ENCODE measurements around the gene MAK. TPM values are rescaled to one million over a fixed set of nuclear protein-coding genes. Genes with fewer than 3 reads are reported as not detected.
"Not testable (repeated sequence)": the region's sequence is repeated elsewhere in the genome, so short reads cannot be mapped to it uniquely, and the experiment has no call there.

The MAK gene
- total and polyA plus RNA-seq, 2 donors = 0.05 to 0.06 TPM

GRCh38 chr6:10793035-10793434 lies 45.3 kb downstream of the MAK start:
- H3K4me3 ChIP-seq (ENCODE audit: low read depth, low read length) = no peak overlapping the region
- DNase-seq (ENCODE audit: extremely low spot score) = no peak
- H3K4me1 ChIP-seq (ENCODE audit: insufficient read depth) = no peaks in the 10 kb centered on the region
- no peak overlapping the region for H3K27ac ChIP-seq (ENCODE audit: low read depth)
- 91% methylated on average over 3 of the region's 3 CpGs for WGBS
- H3K36me3 ChIP-seq (ENCODE audit: insufficient read depth) = no peaks in the 10 kb centered on the region

GRCh38 chr6:10792101-10792500 lies 46.2 kb downstream of the MAK start:
- 86% methylated on average over 5 of the region's 5 CpGs for WGBS
- no peak overlapping the region for H3K4me3 ChIP-seq (ENCODE audit: low read depth, low read length)
- DNase-seq (ENCODE audit: extremely low spot score) = no peak
- H3K4me1 ChIP-seq (ENCODE audit: insufficient read depth) = no peaks in the 10 kb centered on the region
- H3K27ac ChIP-seq (ENCODE audit: low read depth) = no peak overlapping the region
- H3K36me3 ChIP-seq (ENCODE audit: insufficient read depth) = no peaks in the 10 kb centered on the region

- Histone ChIP-seq H3K4me1 (ENCODE audit: insufficient read depth) (no peaks in the 10 kb centered on the region), H3K36me3 (ENCODE audit: insufficient read depth) (no peaks in the 10 kb centered on the region), H3K27ac (ENCODE audit: low read depth) (no peak overlapping the region), H3K4me3 (ENCODE audit: low read depth, low read length) (no peak overlapping the region)
- WGBS = 97% methylated on average over 5 of the region's 5 CpGs
- DNase-seq (ENCODE audit: extremely low spot score) = no peak
These were observed 46.7 kb downstream of the MAK start for GRCh38 chr6:10791673-10792072.

- DNase-seq (ENCODE audit: extremely low spot score) = no peak
- WGBS = 93% methylated on average over 8 of the region's 8 CpGs
- Histone ChIP-seq H3K4me1 (ENCODE audit: insufficient read depth) (no peaks in the 10 kb centered on the region), H3K27ac (ENCODE audit: low read depth) (no peak overlapping the region), H3K4me3 (ENCODE audit: low read depth, low read length) (no peak overlapping the region), H3K36me3 (ENCODE audit: insufficient read depth) (no peaks in the 10 kb centered on the region)
These were observed 59.3 kb downstream of the MAK start for GRCh38 chr6:10779076-10779475.

- no peak overlapping the region for H3K27ac ChIP-seq (ENCODE audit: low read depth)
- H3K36me3 ChIP-seq (ENCODE audit: insufficient read depth) = no peaks in the 10 kb centered on the region
- 99% methylated on average over 3 of the region's 3 CpGs for WGBS
- H3K4me1 ChIP-seq (ENCODE audit: insufficient read depth) = no peaks in the 10 kb centered on the region
- no peak overlapping the region for H3K4me3 ChIP-seq (ENCODE audit: low read depth, low read length)
- DNase-seq (ENCODE audit: extremely low spot score) = no peak
These were observed 60.1 kb downstream of the MAK start for GRCh38 chr6:10778230-10778629.

GRCh38 chr6:10771371-10771894 lies 66.9 kb downstream of the MAK start:
- no peak overlapping the region for H3K27ac ChIP-seq (ENCODE audit: low read depth)
- no peak overlapping the region for H3K4me3 ChIP-seq (ENCODE audit: low read depth, low read length)
- no peaks in the 10 kb centered on the region for H3K36me3 ChIP-seq (ENCODE audit: insufficient read depth)
- no peaks in the 10 kb centered on the region for H3K4me1 ChIP-seq (ENCODE audit: insufficient read depth)
- DNase-seq (ENCODE audit: extremely low spot score) = no peak
- 68% methylated on average over 12 of the region's 12 CpGs for WGBS

GRCh38 chr6:10769419-10769818 lies 68.9 kb downstream of the MAK start:
- Histone ChIP-seq H3K4me1 (ENCODE audit: insufficient read depth) (no peaks in the 10 kb centered on the region), H3K4me3 (ENCODE audit: low read depth, low read length) (no peak overlapping the region), H3K36me3 (ENCODE audit: insufficient read depth) (no peaks in the 10 kb centered on the region), H3K27ac (ENCODE audit: low read depth) (no peak overlapping the region)
- DNase-seq (ENCODE audit: extremely low spot score) = no peak
- WGBS = 91% methylated on average over 3 of the region's 3 CpGs

GRCh38 chr6:10763006-10763405 lies 75.3 kb downstream of the MAK start:
- no peak overlapping the region for H3K4me3 ChIP-seq (ENCODE audit: low read depth, low read length)
- no peaks in the 10 kb centered on the region for H3K36me3 ChIP-seq (ENCODE audit: insufficient read depth)
- no peaks in the 10 kb centered on the region for H3K4me1 ChIP-seq (ENCODE audit: insufficient read depth)
- DNase-seq (ENCODE audit: extremely low spot score) = no peak
- 80% methylated on average over 2 of the region's 2 CpGs for WGBS
- no peak overlapping the region for H3K27ac ChIP-seq (ENCODE audit: low read depth)

GRCh38 chr6:10759884-10760329 lies 78.4 kb downstream of the MAK start:
- H3K4me3 ChIP-seq (ENCODE audit: low read depth, low read length) = no peak overlapping the region
- WGBS = 71% methylated on average over 6 of the region's 6 CpGs
- H3K36me3 ChIP-seq (ENCODE audit: insufficient read depth) = peaks cover 2% of the 10 kb centered on the region
- DNase-seq (ENCODE audit: extremely low spot score) = no peak
- H3K27ac ChIP-seq (ENCODE audit: low read depth) = no peak overlapping the region
- no peaks in the 10 kb centered on the region for H3K4me1 ChIP-seq (ENCODE audit: insufficient read depth)

GRCh38 chr6:10759312-10759839 lies 79.0 kb downstream of the MAK start:
- DNase-seq (ENCODE audit: extremely low spot score) = no peak
- Histone ChIP-seq H3K4me3 (ENCODE audit: low read depth, low read length) (no peak overlapping the region), H3K36me3 (ENCODE audit: insufficient read depth) (peaks cover 2% of the 10 kb centered on the region), H3K4me1 (ENCODE audit: insufficient read depth) (no peaks in the 10 kb centered on the region), H3K27ac (ENCODE audit: low read depth) (no peak overlapping the region)
- WGBS = 50% methylated on average over 3 of the region's 3 CpGs

GRCh38 chr6:10756085-10756484 lies 82.3 kb downstream of the MAK start:
- H3K27ac ChIP-seq (ENCODE audit: low read depth) = no peak overlapping the region
- DNase-seq (ENCODE audit: extremely low spot score) = no peak
- H3K36me3 ChIP-seq (ENCODE audit: insufficient read depth) = peaks cover 2% of the 10 kb centered on the region
- no peaks in the 10 kb centered on the region for H3K4me1 ChIP-seq (ENCODE audit: insufficient read depth)
- WGBS = 77% methylated on average over 1 of the region's 1 CpG
- no peak overlapping the region for H3K4me3 ChIP-seq (ENCODE audit: low read depth, low read length)

GRCh38 chr6:10751757-10752156 lies 86.6 kb downstream of the MAK start:
- not testable (repeated sequence) for H3K27ac ChIP-seq (ENCODE audit: low read depth); H3K36me3 ChIP-seq (ENCODE audit: insufficient read depth); H3K4me3 ChIP-seq (ENCODE audit: low read depth, low read length); DNase-seq (ENCODE audit: extremely low spot score); H3K4me1 ChIP-seq (ENCODE audit: insufficient read depth)
- 82% methylated on average over 5 of the region's 5 CpGs for WGBS

- not testable (repeated sequence) for H3K27ac ChIP-seq (ENCODE audit: low read depth); H3K36me3 ChIP-seq (ENCODE audit: insufficient read depth); H3K4me1 ChIP-seq (ENCODE audit: insufficient read depth); H3K4me3 ChIP-seq (ENCODE audit: low read depth, low read length); DNase-seq (ENCODE audit: extremely low spot score)
- WGBS = 61% methylated on average over 6 of the region's 6 CpGs
These were observed 87.8 kb downstream of the MAK start for GRCh38 chr6:10750568-10750967.

- Histone ChIP-seq H3K4me3 (ENCODE audit: low read depth, low read length) (no peak overlapping the region), H3K27ac (ENCODE audit: low read depth) (no peak overlapping the region), H3K4me1 (ENCODE audit: insufficient read depth) (no peaks in the 10 kb centered on the region), H3K36me3 (ENCODE audit: insufficient read depth) (no peaks in the 10 kb centered on the region)
- 30% methylated on average over 2 of the region's 2 CpGs for WGBS
- no peak for DNase-seq (ENCODE audit: extremely low spot score)
These were observed 88.6 kb downstream of the MAK start for GRCh38 chr6:10749734-10750133.
